BJ (cell line): Measurements from ENCODE around the gene METAP1D. TPM values are rescaled to one million over a fixed set of nuclear protein-coding genes. Genes with fewer than 3 reads are reported as not detected.

Experiments used
- CTCF ChIA-PET: fragments of 350-600 bp; formaldehyde crosslinking; extraction: SDS; loops from one replicate; lab custom pipeline; 2021; ENCODE audit warnings: antibody characterized with exemption, inconsistent platforms; lab: Yijun Ruan, JAX
- POLR2A ChIA-PET: fragments of 300-600 bp; sonication (Branson Sonifier 250); formaldehyde crosslinking; extraction: SDS; loops from one replicate; lab custom pipeline; 2021; ENCODE audit warnings: antibody characterized with exemption; lab: Charles Lee
- DNase-seq: peaks from one replicate; pipeline ENCODE4 v3.0.0-alpha.2; 2011; ENCODE audit warnings: low read depth
- H3K27me3 ChIP-seq: 2 replicates; pipeline ENCODE4 v1.6.0; 2011; ENCODE audit warnings: low read length; ENCODE audit not compliant: control insufficient read depth, insufficient read depth
- H3K36me3 ChIP-seq: 2 replicates; pipeline ENCODE4 v1.5.1; 2011; ENCODE audit warnings: low read length; ENCODE audit not compliant: control insufficient read depth, insufficient read depth
- H3K4me3 ChIP-seq: 2 replicates; pipeline ENCODE4 v1.5.1; 2011; ENCODE audit warnings: low read depth, mild to moderate bottlenecking, control low read depth, low read length
- polyA plus RNA-seq: library from polyadenylated mRNA; depleted of rRNA; stranded (reverse); fragments of >200 nt; gene quantifications from 2 replicates; pipeline ENCODE4 v1.2.3, GENCODE V29; 2011
- TF ChIP-seq, protein P1 (sequence below): IDR thresholded peaks from 2 replicates; pipeline ENCODE4 v1.5.1; 2011; ENCODE audit warnings: low read depth, mild to moderate bottlenecking, control low read depth, inconsistent platforms, low read length, moderate library complexity; ENCODE audit not compliant: insufficient read depth

Gene METAP1D
- polyA plus RNA-seq, 1 experiment: 4.8 TPM

GRCh38 chr2:172070936-172071335 lies 71.2 kb downstream of the METAP1D start:
- H3K36me3 ChIP-seq: no peaks in the 10 kb centered on the region
- ChIA-PET CTCF (no interaction called here), POLR2A (no interaction called here)
- H3K4me3 ChIP-seq: no peak overlapping the region
- TF ChIP-seq, protein P1, sequence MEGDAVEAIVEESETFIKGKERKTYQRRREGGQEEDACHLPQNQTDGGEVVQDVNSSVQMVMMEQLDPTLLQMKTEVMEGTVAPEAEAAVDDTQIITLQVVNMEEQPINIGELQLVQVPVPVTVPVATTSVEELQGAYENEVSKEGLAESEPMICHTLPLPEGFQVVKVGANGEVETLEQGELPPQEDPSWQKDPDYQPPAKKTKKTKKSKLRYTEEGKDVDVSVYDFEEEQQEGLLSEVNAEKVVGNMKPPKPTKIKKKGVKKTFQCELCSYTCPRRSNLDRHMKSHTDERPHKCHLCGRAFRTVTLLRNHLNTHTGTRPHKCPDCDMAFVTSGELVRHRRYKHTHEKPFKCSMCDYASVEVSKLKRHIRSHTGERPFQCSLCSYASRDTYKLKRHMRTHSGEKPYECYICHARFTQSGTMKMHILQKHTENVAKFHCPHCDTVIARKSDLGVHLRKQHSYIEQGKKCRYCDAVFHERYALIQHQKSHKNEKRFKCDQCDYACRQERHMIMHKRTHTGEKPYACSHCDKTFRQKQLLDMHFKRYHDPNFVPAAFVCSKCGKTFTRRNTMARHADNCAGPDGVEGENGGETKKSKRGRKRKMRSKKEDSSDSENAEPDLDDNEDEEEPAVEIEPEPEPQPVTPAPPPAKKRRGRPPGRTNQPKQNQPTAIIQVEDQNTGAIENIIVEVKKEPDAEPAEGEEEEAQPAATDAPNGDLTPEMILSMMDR: no peak
- no peak for DNase-seq
- H3K27me3 ChIP-seq: no peaks in the 10 kb centered on the region

DNA sequence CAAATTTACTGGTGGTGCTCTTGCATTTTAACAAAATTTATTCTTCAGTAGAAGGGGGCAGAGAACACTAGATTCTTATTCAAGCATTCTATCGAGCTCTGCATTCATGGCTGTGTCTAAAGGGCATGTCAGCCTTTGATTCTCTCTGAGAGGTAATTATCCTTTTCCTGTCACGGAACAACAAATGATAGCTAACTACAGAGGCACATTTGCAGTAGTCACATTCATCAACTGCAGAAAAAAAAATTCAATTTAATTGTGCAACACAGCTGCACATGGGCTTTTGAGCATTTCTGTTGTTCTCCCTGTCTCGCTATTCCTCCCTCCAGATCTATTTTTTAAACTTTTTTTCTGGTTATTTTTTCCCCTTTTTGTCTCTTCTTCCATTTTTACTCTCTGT lies 72.5 kb downstream of the METAP1D start:
- Histone ChIP-seq H3K27me3 (no peaks in the 10 kb centered on the region), H3K4me3 (no peak overlapping the region), H3K36me3 (no peaks in the 10 kb centered on the region)
- POLR2A ChIA-PET: no interaction called here
- TF ChIP-seq, protein P1: no peak
- CTCF ChIA-PET: no interaction called here
- DNase-seq: no peak

- POLR2A ChIA-PET: no interaction called here
These were observed 73.0 kb downstream of the METAP1D start for GRCh38 chr2:172072706-172073105.

DNA sequence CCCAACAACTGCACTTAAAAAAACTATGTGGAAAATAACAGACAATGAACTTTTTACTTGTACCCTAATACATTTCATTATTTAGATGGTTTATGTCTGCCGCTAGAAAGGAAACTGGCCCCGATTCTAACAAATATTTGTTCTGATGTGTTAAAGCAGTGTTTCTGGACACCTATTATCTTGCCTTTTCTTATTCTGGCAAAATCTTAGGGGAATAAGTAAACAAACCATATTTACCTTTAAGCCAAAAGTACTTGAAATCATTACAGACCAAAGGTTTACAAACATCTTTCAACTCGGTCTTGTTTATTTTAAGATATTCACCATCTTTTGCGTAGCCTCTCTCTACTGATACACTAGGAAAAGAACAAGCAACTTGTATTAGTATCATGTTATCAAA lies 73.8 kb downstream of the METAP1D start:
- POLR2A ChIA-PET: no interaction called here
- CTCF ChIA-PET: no interaction called here

More at GRCh38 chr2:172072706-172073105, 73.0 kb downstream of the METAP1D start:
- TF ChIP-seq, protein P1: no peak
- Histone ChIP-seq H3K36me3 (no peaks in the 10 kb centered on the region), H3K4me3 (no peak overlapping the region), H3K27me3 (no peaks in the 10 kb centered on the region)
- DNase-seq: no peak
- CTCF ChIA-PET: no interaction called here

DNA sequence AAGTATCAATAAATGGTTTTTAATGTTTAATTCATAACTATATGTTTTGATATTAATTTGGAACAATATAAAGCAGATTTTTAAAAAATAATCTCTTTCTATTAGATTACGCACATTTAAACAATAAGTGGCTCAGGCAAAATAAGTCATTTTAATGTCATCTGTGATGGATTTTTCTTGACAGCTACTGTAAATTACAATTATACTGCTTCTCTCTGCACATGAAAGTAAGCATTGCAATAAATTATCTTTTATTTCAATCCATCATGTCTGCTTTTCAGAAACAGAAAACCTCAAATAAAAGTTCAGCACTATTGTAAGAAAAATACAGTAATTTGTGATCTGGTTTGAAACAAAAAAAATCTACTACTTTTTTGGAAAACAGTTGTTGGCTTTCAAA lies 74.5 kb downstream of the METAP1D start:
- CTCF ChIA-PET: no interaction called here
- H3K4me3 ChIP-seq: no peak overlapping the region
- POLR2A ChIA-PET: no interaction called here
- TF ChIP-seq, protein P1: no peak
- H3K27me3 ChIP-seq: no peaks in the 10 kb centered on the region
- H3K36me3 ChIP-seq: no peaks in the 10 kb centered on the region
- DNase-seq: no peak

More for the DNA sequence above, 73.8 kb downstream of the METAP1D start:
- H3K4me3 ChIP-seq: no peak overlapping the region
- TF ChIP-seq, protein P1: no peak
- no peaks in the 10 kb centered on the region for H3K27me3 ChIP-seq
- DNase-seq: no peak
- H3K36me3 ChIP-seq: no peaks in the 10 kb centered on the region
